ENCODE measurements around the gene PHF10. TPM values are rescaled to one million over a fixed set of nuclear protein-coding genes. Genes with fewer than 3 reads are reported as not detected.

The PHF10 gene
- total RNA-seq, 1 donor from 2014 or later = 85.9 TPM

DNA sequence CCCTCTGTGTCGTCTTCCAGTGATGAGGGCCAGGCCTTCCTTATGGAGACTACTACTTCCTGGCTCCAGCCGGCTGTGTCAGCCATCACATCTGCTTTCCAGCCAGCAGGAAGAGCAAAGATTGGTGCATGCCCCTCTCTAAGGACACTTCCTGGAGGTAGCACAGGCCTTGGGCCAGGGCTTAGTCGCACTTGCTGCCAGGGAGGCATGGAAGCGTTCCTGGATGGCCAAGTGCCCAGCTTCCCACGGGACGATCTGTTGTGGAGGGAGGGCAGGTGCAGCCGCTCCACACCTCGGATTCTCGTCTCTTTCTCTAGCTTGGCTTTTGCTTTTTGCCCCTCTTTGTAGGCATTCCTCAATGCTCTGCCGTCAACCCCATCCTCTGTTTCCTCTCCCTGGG is 39.0 kb upstream of the PHF10 start:
- H3K27ac Mint-ChIP-seq (ENCODE audit: unreplicated experiment) = no peak overlapping the region
- H3K4me1 Mint-ChIP-seq = no peaks in the 10 kb centered on the region
- TF ChIP-seq, protein P1, sequence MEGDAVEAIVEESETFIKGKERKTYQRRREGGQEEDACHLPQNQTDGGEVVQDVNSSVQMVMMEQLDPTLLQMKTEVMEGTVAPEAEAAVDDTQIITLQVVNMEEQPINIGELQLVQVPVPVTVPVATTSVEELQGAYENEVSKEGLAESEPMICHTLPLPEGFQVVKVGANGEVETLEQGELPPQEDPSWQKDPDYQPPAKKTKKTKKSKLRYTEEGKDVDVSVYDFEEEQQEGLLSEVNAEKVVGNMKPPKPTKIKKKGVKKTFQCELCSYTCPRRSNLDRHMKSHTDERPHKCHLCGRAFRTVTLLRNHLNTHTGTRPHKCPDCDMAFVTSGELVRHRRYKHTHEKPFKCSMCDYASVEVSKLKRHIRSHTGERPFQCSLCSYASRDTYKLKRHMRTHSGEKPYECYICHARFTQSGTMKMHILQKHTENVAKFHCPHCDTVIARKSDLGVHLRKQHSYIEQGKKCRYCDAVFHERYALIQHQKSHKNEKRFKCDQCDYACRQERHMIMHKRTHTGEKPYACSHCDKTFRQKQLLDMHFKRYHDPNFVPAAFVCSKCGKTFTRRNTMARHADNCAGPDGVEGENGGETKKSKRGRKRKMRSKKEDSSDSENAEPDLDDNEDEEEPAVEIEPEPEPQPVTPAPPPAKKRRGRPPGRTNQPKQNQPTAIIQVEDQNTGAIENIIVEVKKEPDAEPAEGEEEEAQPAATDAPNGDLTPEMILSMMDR (conservative IDR thresholded peaks at IDR 0.05) = no peak
- peaks cover 7% of the 10 kb centered on the region for H3K36me3 Mint-ChIP-seq (ENCODE audit: low read depth)
- no peaks in the 10 kb centered on the region for H3K27me3 Mint-ChIP-seq (ENCODE audit: low read depth)
- H3K4me3 Mint-ChIP-seq = no peak overlapping the region
- H3K9me3 Mint-ChIP-seq = no peaks in the 10 kb centered on the region
- DNase-seq (ENCODE audit: low read depth, low spot score) = no peak

DNA sequence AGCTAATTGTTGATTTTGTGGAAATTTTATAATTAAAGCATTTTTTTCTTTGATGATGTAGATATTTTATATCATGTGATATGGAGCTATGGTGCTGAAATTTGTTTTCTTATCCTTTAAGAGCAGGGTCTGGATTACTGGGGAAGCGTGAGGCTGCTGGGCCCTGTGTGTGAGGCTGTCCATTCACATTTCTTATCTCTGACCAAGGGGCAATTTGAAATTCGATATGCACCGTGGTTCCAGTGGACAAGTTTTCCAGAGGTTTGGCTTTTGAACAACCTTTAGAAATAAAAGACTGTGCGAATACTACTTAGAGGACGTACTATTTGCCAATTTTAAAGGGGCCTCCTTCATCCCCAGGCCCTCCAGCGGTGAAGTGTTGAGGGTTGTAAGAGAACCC is 30.9 kb upstream of the PHF10 start:
- TF ChIP-seq, protein P1 (conservative IDR thresholded peaks at IDR 0.05) = no peak
- Mint-ChIP-seq H3K36me3 (ENCODE audit: low read depth) (peaks cover 5% of the 10 kb centered on the region), H3K4me1 (peaks cover 28% of the 10 kb centered on the region), H3K27me3 (ENCODE audit: low read depth) (no peaks in the 10 kb centered on the region), H3K27ac (ENCODE audit: unreplicated experiment) (no peak overlapping the region), H3K9me3 (no peaks in the 10 kb centered on the region), H3K4me3 (no peak overlapping the region)
- no peak for DNase-seq (ENCODE audit: low read depth, low spot score)

DNA sequence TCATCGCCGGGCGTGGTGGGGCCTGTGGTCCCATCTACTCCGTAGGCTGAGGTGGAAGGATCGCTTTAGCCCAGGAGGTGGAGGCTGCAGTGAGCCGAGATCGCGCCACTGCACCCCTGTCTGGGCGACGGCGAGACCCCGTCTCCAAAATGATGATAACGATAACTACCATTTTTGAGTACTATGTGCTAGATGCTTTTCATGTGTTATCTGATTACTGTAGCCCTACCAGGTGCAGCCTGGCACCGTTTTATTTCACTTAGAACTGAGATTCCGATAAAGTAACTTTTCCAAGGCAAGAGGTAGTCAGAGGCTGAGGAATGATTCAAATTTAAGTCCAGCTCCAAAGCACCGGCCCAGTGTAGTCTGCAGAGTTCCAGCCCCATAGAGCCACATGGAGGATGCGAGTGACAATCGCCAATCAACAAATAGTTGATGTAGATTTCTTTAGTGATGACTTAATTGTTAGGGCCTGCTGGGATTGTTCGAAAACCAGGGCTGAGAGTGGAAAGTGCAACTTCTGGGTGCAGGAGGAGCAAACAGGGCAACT is 27.8 kb upstream of the PHF10 start:
- TF ChIP-seq, protein P1 (conservative IDR thresholded peaks at IDR 0.05) = peak; percentile 3
- peak overlapping the region; percentile 88 for H3K4me3 Mint-ChIP-seq
- peaks cover 36% of the 10 kb centered on the region for H3K4me1 Mint-ChIP-seq
- peaks cover 3% of the 10 kb centered on the region for H3K36me3 Mint-ChIP-seq (ENCODE audit: low read depth)
- no peaks in the 10 kb centered on the region for H3K9me3 Mint-ChIP-seq
- no peaks in the 10 kb centered on the region for H3K27me3 Mint-ChIP-seq (ENCODE audit: low read depth)
- no peak for DNase-seq (ENCODE audit: low read depth, low spot score)
- H3K27ac Mint-ChIP-seq (ENCODE audit: unreplicated experiment) = peak overlapping the region; percentile 97

DNA sequence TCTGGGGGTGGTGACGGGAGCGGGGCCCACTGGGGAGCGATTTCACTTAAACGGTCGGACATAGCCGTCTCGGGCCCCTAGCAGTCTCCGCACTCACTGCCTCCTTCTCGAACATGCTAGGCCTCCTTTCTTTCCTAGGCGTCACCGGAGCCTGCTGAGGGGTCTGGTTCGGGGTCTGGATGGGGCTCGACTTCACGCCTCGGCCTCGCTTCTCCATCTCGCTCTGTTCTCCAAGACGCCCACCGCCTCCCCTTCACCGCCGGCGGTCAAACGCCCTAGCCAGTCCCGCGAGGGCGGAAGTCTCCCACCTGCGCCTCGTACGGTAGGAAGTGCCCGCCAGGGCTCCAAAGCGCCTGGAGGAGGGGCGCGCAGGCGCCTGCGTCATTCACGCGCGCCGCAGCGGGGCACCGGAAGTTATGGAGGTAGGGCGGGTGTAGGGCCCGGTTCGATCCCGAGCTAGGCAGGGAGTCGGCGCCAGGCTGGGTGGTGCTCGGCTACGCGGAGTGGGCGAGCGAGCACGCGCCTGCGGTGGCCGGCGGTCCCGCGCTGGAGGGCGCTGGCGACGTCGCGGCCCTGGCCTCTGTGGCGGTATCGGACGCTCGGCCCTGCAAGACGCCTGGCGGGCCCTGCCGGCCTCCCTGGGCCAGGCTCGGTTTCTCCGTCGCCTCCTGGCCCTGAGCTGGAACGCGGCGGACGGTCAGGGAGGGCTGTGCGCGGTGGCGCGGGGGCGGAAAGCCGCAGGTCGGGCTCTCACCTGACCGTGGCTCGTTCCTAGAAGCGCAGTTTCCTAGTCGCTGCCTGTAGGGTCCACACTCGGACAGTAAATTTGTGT is 27.2 kb upstream of the PHF10 start, which contains the start of the genes DYNLT2 and ERMARD:
TSS of gene DYNLT2 (minus strand) at position 331 of the 832 bp plus-strand sequence. CDS start at position 217, 114 bp downstream.
TSS of gene ERMARD (plus strand) at position 381 of the 832 bp plus-strand sequence. CDS start at position 417, 36 bp downstream.
- TF ChIP-seq, protein P1 (conservative IDR thresholded peaks at IDR 0.05) = peak; percentile 24
- Mint-ChIP-seq H3K4me3 (peak within 1 kb of the TSS; percentile 99), H3K9me3 (no peaks in the 10 kb centered on the region), H3K27me3 (ENCODE audit: low read depth) (no peaks in the 10 kb centered on the region), H3K4me1 (peaks cover 36% of the 10 kb centered on the region), H3K36me3 (ENCODE audit: low read depth) (peaks cover 7% of the 10 kb centered on the region), H3K27ac (ENCODE audit: unreplicated experiment) (peak within 1 kb of the TSS; percentile 99)
- DNase-seq (ENCODE audit: low read depth, low spot score) = peak; percentile 87

DNA sequence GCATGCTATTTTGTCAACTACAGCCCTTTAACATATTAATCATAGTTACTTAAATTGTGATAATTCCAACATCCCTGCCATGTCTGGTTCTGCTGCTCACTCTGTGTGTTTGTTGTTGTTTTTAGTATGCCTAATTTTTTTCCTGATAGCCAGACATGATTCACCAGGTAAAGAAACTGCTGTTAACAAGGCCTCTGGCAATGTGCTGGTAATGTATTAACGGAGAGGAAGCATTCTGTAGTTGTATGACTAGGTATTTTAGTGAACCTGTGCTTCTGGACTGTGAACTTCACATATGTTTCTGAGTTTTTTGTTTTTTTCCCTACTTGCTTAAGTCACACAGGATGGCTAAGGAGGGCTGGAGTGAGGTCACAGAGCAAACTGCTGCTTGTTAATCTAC is 22.3 kb upstream of the PHF10 start:
- Mint-ChIP-seq H3K36me3 (ENCODE audit: low read depth) (peaks cover 10% of the 10 kb centered on the region), H3K4me1 (peaks cover 20% of the 10 kb centered on the region), H3K9me3 (no peaks in the 10 kb centered on the region), H3K27me3 (ENCODE audit: low read depth) (no peaks in the 10 kb centered on the region), H3K4me3 (peak overlapping the region; percentile 33), H3K27ac (ENCODE audit: unreplicated experiment) (no peak overlapping the region)
- DNase-seq (ENCODE audit: low read depth, low spot score) = no peak
- TF ChIP-seq, protein P1 (conservative IDR thresholded peaks at IDR 0.05) = no peak

All from neural crest cell (in vitro differentiated cells).